ENCODE results near the gene NDUFAF8. TPM values are rescaled to one million over a fixed set of nuclear protein-coding genes. Genes with fewer than 3 reads are reported as not detected.
A peak's percentile ranks its signal among the peaks of the same experiment; 100 is the strongest.

The NDUFAF8 gene
- total RNA-seq, 3 donors from 2014 or later (not counting 1 experiment from before 2014, with no cell fraction given): 28.6 to 36.4 (median 34.9) TPM

DNA sequence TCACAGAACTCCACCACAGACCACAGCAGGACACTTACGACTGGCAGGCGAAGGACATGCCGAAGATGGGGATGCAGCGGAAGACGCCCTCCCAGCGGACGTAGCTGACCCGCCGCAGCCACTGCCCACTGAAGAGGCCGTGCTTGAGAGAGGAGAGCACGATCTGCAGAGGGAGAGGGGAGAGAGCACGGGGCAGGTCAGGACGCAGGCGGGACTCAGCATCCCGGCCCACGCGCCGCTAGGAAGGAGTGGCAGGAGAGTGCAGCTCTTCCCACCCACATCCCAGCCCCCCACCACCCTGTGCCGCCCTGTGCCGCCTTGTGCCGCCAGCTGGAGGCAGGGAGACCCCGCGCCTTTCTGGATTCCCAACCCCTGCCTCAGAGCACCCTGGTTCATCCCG is 41.5 kb downstream of the NDUFAF8 start:
- 98% methylated on average over 19 of the region's 24 CpGs for WGBS (ENCODE audit: insufficient coverage)
- H3K4me1 Mint-ChIP-seq: peaks cover 15 to 19% of the 10 kb centered on the region in 2 donors
- H3K4me1 ChIP-seq (ENCODE audit: control insufficient read depth, insufficient read depth, low read length): peaks cover 15% of the 10 kb centered on the region
- no peaks in the 10 kb centered on the region for H3K27me3 Mint-ChIP-seq (ENCODE audit: low read depth in 2 of 2)
- H3K4me3 Mint-ChIP-seq: no peak overlapping the region
- intact Hi-C loops (cut with micrococcal nuclease): no loop called here
- no peaks in the 10 kb centered on the region for H3K9me3 ChIP-seq (ENCODE audit: control insufficient read depth, insufficient read depth, low read length)
- no peaks in the 10 kb centered on the region for H3K27me3 ChIP-seq (ENCODE audit: control insufficient read depth, insufficient read depth, low read length)
- ATAC-seq (no peak), DNase-seq (no peak)
- no peak overlapping the region for H3K27ac ChIP-seq (ENCODE audit: low read length)
- H3K36me3 ChIP-seq (ENCODE audit: control insufficient read depth, insufficient read depth, low read length): peaks cover 52% of the 10 kb centered on the region
- no peak overlapping the region for H3K27ac Mint-ChIP-seq
- H3K36me3 Mint-ChIP-seq: no peaks in the 10 kb centered on the region
- no peaks in the 10 kb centered on the region for H3K9me3 Mint-ChIP-seq
- no peak overlapping the region for H3K4me3 ChIP-seq (ENCODE audit: low read length)
- TF ChIP-seq, protein P1, sequence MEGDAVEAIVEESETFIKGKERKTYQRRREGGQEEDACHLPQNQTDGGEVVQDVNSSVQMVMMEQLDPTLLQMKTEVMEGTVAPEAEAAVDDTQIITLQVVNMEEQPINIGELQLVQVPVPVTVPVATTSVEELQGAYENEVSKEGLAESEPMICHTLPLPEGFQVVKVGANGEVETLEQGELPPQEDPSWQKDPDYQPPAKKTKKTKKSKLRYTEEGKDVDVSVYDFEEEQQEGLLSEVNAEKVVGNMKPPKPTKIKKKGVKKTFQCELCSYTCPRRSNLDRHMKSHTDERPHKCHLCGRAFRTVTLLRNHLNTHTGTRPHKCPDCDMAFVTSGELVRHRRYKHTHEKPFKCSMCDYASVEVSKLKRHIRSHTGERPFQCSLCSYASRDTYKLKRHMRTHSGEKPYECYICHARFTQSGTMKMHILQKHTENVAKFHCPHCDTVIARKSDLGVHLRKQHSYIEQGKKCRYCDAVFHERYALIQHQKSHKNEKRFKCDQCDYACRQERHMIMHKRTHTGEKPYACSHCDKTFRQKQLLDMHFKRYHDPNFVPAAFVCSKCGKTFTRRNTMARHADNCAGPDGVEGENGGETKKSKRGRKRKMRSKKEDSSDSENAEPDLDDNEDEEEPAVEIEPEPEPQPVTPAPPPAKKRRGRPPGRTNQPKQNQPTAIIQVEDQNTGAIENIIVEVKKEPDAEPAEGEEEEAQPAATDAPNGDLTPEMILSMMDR (IDR thresholded peaks at IDR 0.05): no peak

DNA sequence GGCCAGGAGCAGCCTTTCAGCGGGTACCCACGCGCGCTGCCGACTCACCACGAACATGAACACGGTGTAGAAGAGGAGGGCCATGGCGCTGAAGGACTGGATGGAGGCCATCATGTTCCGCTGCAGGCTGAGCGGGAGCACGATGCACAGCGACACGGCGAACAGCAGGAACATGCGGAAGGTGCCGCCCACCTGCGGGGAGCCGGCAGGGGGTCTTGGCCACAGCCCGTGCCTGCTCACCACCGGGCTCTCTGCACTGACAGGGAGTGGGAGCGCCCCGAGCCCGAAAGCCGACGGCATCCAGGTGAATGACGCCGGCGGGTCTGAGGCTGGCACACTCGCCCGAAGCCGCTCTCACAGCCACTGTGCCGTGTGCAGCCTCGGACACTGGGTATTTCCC is 43.0 kb downstream of the NDUFAF8 start:
- no peak overlapping the region for H3K27ac ChIP-seq (ENCODE audit: low read length)
- Mint-ChIP-seq H3K4me1 (peaks cover 25 to 35% of the 10 kb centered on the region in 2 donors), H3K9me3 (no peaks in the 10 kb centered on the region), H3K27ac (no peak overlapping the region), H3K27me3 (ENCODE audit: low read depth in 2 of 2) (no peaks in the 10 kb centered on the region), H3K36me3 (no peaks in the 10 kb centered on the region), H3K4me3 (no peak overlapping the region)
- no peaks in the 10 kb centered on the region for H3K27me3 ChIP-seq (ENCODE audit: control insufficient read depth, insufficient read depth, low read length)
- ATAC-seq (no peak), DNase-seq (no peak)
- no peak overlapping the region for H3K4me3 ChIP-seq (ENCODE audit: low read length)
- intact Hi-C loops (cut with micrococcal nuclease): no loop called here
- TF ChIP-seq, protein P1 (IDR thresholded peaks at IDR 0.05): no peak
- H3K9me3 ChIP-seq (ENCODE audit: control insufficient read depth, insufficient read depth, low read length): no peaks in the 10 kb centered on the region
- WGBS (ENCODE audit: insufficient coverage): 96% methylated on average over 33 of the region's 33 CpGs
- peaks cover 31% of the 10 kb centered on the region for H3K4me1 ChIP-seq (ENCODE audit: control insufficient read depth, insufficient read depth, low read length)
- H3K36me3 ChIP-seq (ENCODE audit: control insufficient read depth, insufficient read depth, low read length): peaks cover 36% of the 10 kb centered on the region

DNA sequence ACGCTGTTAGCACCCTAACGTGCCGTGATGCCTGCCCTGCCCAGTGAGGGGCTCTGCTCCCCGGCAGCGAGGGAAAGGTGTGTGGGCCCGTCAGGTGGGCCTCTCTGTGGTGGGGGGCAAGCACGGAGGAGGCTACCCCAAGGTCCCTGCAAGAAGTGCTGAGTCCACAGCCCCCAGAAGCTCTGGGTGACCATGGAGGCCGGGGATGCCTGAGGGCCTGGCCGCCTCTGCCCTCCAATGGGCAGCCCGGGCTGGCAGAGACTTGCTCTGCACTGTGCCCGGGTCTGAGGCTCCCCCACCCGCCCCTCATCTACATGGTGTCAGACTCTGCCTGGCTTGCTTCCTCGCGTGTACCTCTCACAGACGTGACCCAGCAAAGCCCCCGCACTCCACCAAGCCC is 43.8 kb downstream of the NDUFAF8 start:
- H3K27ac Mint-ChIP-seq: no peak overlapping the region
- Histone ChIP-seq H3K36me3 (ENCODE audit: control insufficient read depth, insufficient read depth, low read length) (peaks cover 36% of the 10 kb centered on the region), H3K27ac (ENCODE audit: low read length) (no peak overlapping the region), H3K4me3 (ENCODE audit: low read length) (no peak overlapping the region), H3K9me3 (ENCODE audit: control insufficient read depth, insufficient read depth, low read length) (no peaks in the 10 kb centered on the region), H3K4me1 (ENCODE audit: control insufficient read depth, insufficient read depth, low read length) (peaks cover 38% of the 10 kb centered on the region), H3K27me3 (ENCODE audit: control insufficient read depth, insufficient read depth, low read length) (no peaks in the 10 kb centered on the region)
- ATAC-seq (no peak), DNase-seq (no peak)
- H3K27me3 Mint-ChIP-seq (ENCODE audit: low read depth in 2 of 2): no peaks in the 10 kb centered on the region
- peaks cover 32 to 38% of the 10 kb centered on the region in 2 donors for H3K4me1 Mint-ChIP-seq
- H3K4me3 Mint-ChIP-seq: no peak overlapping the region
- H3K9me3 Mint-ChIP-seq: no peaks in the 10 kb centered on the region
- WGBS (ENCODE audit: insufficient coverage): 96% methylated on average over 16 of the region's 16 CpGs
- intact Hi-C loops (cut with micrococcal nuclease): no loop called here
- no peaks in the 10 kb centered on the region for H3K36me3 Mint-ChIP-seq
- TF ChIP-seq, protein P1 (IDR thresholded peaks at IDR 0.05): no peak

DNA sequence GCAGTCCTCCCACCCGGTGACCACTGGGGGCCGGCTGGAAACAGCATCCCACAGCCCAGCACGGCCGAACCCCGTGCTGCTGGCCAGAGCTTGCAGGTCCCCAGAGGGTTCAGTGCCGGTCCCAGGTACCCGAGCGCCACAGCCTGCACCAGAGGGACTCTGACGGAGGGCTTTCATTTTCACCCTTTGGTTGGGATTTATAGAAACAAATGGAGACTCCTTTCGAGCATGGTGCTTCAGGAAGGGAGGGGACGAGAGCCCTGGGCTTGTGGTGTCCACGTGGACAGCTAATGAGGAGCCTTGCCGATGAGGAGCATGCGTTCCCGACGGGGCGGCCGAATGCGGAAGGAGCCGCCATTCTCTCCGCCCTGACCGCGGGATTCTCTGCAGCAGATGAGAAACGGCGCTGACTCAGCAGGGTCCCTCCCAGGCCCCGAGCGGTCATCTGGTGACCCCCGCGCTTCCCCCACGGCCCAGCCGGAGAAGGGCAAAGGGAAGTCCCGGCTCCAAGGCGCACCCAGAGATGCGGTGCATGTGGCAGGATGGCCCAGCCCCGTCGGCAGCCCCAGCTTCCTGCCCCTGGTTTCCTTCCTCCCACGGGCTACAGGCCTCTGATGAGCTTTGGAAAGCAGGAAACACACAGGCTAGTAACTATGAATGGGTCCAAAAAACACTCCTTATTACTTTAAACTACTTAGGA is 46.2 kb downstream of the NDUFAF8 start:
- Mint-ChIP-seq H3K9me3 (no peaks in the 10 kb centered on the region), H3K36me3 (no peaks in the 10 kb centered on the region), H3K4me1 (peaks cover 44 to 47% of the 10 kb centered on the region in 2 donors), H3K27me3 (ENCODE audit: low read depth in 2 of 2) (no peaks in the 10 kb centered on the region), H3K4me3 (peak overlapping the region; percentile 93), H3K27ac (peak overlapping the region; percentile 85 to 89)
- ATAC-seq (peak; percentile 74 to 85 (median 76)), DNase-seq (peak; percentile 50 to 71)
- intact Hi-C loops (cut with micrococcal nuclease): no loop called here
- Histone ChIP-seq H3K27ac (ENCODE audit: low read length) (peak overlapping the region; percentile 70), H3K4me3 (ENCODE audit: low read length) (peak overlapping the region; percentile 52), H3K4me1 (ENCODE audit: control insufficient read depth, insufficient read depth, low read length) (peaks cover 47% of the 10 kb centered on the region), H3K36me3 (ENCODE audit: control insufficient read depth, insufficient read depth, low read length) (peaks cover 34% of the 10 kb centered on the region), H3K9me3 (ENCODE audit: control insufficient read depth, insufficient read depth, low read length) (no peaks in the 10 kb centered on the region), H3K27me3 (ENCODE audit: control insufficient read depth, insufficient read depth, low read length) (no peaks in the 10 kb centered on the region)
- 1% methylated on average over 37 of the region's 37 CpGs for WGBS (ENCODE audit: insufficient coverage)
- TF ChIP-seq, protein P1 (IDR thresholded peaks at IDR 0.05): no peak

Measured in natural killer cell (primary cell).